ENCODE measurements around the gene XPO6.

XPO6 gene

GRCh38 chr16:28062847-28063521 is 148.8 kb downstream of the XPO6 start:
- TF ChIP-seq CTCF (IDR thresholded peaks at IDR 0.05; ENCODE audit: low read depth, low read length, missing control alignments): no peak
- peak overlapping the region; percentile 26 for H3K4me3 ChIP-seq (ENCODE audit: low read depth, low read length)
- DNase-seq (ENCODE audit: low read depth): no peak
- in situ Hi-C loops (cut with HindIII; ENCODE audit: low sequenced_read_pairs): no loop called here

GRCh38 chr16:28062261-28062846 is 149.4 kb downstream of the XPO6 start:
- peak overlapping the region; percentile 26 for H3K4me3 ChIP-seq (ENCODE audit: low read depth, low read length)
- in situ Hi-C loops (cut with HindIII; ENCODE audit: low sequenced_read_pairs): no loop called here
- DNase-seq (ENCODE audit: low read depth): no peak
- TF ChIP-seq CTCF (IDR thresholded peaks at IDR 0.05; ENCODE audit: low read depth, low read length, missing control alignments): no peak

- H3K4me3 ChIP-seq (ENCODE audit: low read depth, low read length): no peak overlapping the region
- in situ Hi-C loops (cut with HindIII; ENCODE audit: low sequenced_read_pairs): no loop called here
- TF ChIP-seq CTCF (IDR thresholded peaks at IDR 0.05; ENCODE audit: low read depth, low read length, missing control alignments): no peak
- no peak for DNase-seq (ENCODE audit: low read depth)
Measured at GRCh38 chr16:28061352-28062101, 150.2 kb downstream of the XPO6 start.

- in situ Hi-C loops (cut with HindIII; ENCODE audit: low sequenced_read_pairs): no loop called here
- H3K4me3 ChIP-seq (ENCODE audit: low read depth, low read length): no peak overlapping the region
- no peak for TF ChIP-seq CTCF (IDR thresholded peaks at IDR 0.05; ENCODE audit: low read depth, low read length, missing control alignments)
Measured at GRCh38 chr16:28059841-28060575, 151.8 kb downstream of the XPO6 start.

GRCh38 chr16:28058839-28059589 is 152.8 kb downstream of the XPO6 start:
- in situ Hi-C loops (cut with HindIII; ENCODE audit: low sequenced_read_pairs): no loop called here
- no peak for DNase-seq (ENCODE audit: low read depth)
- no peak overlapping the region for H3K4me3 ChIP-seq (ENCODE audit: low read depth, low read length)
- no peak for TF ChIP-seq CTCF (IDR thresholded peaks at IDR 0.05; ENCODE audit: low read depth, low read length, missing control alignments)

More at GRCh38 chr16:28059841-28060575, 151.8 kb downstream of the XPO6 start:
- no peak for DNase-seq (ENCODE audit: low read depth)

- TF ChIP-seq CTCF (IDR thresholded peaks at IDR 0.05; ENCODE audit: low read depth, low read length, missing control alignments): no peak
- in situ Hi-C loops (cut with HindIII; ENCODE audit: low sequenced_read_pairs): no loop called here
Measured at GRCh38 chr16:28057949-28058348, 153.8 kb downstream of the XPO6 start.

More at GRCh38 chr16:28057949-28058348, 153.8 kb downstream of the XPO6 start:
- DNase-seq (ENCODE audit: low read depth): no peak
- no peak overlapping the region for H3K4me3 ChIP-seq (ENCODE audit: low read depth, low read length)

All from astrocyte of the cerebellum (primary cell).